Anterior cingulate cortex (tissue), 58 donors: Measurements from ENCODE around the gene SP100.
"Not testable (repeated sequence)": the region's sequence is repeated elsewhere in the genome, so short reads cannot be mapped to it uniquely, and the experiment has no call there.

Experiments used
- DNase-seq, 58 donors: peaks; one replicate each; lab custom pipeline; 2025; lab: John Stamatoyannopoulos, UW

Gene SP100

DNA sequence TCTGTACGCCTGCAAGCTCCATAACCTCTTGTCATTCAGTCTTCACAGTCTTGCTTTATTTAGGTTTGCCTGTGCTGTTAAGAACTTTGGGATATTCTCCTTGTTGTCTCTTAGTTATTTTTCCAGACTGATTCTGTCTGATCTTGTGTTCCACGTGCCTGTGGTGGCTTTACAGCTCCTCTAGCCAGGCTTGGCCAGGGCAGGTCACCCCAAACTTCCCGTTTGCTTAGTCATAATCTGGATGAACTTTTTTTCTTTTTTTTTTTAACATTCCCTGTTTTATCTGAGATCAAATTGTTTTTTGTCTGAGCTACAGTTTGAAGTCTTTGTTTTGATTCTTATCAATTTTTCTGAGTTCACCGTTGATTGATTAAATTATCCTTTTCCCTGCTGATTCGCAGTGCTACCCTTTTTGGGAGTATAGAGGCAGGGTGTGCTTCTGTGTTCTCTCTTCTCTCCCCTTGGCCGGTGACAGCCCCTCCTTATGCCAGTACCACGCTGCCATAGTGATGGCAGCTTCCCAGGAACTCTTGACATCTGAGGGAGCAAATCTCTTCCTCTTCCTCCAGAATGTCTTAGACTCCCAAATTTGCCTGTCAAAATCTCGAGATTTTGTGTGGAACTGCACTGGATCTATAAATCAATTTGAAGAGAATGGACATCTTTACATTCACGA is 2.5 kb downstream of the SP100 start:
- no peak for DNase-seq

DNA sequence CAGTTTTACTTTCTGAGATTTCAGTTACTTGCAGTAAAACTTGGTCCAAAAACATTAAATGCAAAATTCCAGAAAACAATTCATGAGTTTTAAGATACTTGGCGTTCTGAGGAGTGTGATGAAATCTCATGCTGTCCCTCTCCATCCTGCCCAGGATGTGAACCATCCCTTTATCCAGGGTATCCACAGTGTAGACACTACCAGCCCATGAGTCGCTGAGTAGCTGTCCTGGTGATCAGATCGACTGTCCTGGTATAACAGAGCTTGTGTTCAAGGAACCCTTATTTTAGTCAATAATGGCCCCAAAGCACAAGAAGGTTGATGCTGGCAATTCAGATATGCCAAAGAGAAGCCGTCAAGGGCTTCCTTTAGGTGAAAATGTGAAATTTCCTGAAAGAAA is 3.2 kb downstream of the SP100 start:
- no peak for DNase-seq

DNA sequence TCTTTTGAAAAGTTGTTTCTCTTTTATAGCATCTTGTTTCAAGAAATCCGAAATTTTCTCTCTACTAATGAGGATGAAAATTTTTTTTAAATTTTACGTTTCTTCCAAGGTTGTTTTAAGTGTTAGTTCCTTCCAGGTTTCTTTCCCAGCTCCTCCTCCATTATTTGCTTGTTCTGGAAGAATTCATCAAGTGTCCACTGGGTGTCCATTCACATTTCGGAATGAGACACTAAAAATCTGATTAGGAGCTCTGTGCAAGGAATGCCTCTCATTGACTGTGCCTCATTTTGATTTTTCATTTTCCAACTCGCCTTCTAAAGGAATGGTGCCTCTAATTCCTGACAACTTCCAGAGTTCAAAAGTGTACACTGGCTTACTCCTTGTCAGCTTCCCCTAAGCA is 6.1 kb downstream of the SP100 start:
- no peak for DNase-seq

DNA sequence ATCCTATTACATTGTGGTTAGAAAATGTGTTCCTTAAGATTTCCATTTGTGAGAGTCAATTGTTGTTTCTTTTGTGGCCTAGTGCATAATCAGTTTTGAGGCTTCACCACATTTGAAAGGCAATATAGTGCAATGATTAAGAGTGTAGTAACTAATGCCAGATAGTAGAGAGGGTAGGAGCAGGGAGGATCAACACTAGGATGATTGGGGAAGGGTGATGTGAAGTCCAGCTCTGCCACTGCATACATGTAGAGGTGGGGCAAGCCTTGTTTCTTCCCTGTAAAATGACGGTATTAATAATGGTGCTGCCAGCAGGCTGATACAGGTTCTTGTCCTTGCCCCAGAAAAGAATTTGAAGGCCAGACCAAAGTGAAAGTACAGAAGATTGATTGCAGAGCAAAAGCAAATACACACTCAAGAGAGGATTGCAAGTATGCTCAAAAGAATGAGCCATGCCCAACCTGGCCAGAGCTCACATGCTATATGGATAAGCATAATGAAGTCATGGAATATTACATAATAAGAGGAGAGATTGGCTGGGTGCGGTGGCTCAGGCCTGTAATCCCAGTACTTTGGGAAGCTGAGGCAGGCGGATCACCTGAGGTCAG is 8.0 kb downstream of the SP100 start:
- DNase-seq = no peak

DNA sequence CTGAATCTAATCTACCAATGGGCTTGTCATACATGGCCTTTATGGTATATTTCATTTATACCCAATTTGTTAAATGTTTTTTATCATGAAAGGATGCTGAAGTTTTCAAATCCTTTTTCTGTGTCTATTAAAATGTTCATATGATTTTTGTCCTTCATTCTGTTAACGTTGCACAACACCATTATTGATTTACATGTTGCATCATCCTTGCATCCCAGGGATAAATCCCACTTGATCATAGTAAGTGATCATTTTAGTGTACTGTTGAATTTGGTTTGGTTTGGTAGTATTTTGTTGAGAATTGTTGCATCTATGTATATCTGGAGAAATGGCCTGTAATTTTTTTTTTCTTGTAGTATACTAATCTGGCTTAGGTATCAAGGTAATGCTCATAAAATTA is 9.4 kb downstream of the SP100 start:
- DNase-seq = no peak

DNA sequence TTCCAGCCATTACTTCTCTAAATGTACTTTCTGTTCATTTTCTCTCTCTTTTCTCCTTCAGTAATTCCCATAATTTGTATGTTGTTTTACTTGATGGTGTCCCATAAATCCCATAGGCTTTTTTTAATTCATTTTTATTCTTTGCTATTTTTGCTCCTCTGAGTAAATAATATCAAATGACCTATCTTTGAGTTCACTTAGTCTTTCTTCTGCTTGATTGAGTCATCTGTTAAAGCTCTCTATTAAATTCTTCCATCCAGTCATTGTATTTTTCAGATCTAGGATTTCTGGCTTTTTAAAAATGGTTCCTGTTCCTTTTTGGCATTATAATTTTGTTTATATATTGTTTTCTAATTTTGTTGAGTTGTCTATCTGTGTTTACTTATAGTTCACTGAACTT is 13.5 kb downstream of the SP100 start:
- no peak for DNase-seq

DNA sequence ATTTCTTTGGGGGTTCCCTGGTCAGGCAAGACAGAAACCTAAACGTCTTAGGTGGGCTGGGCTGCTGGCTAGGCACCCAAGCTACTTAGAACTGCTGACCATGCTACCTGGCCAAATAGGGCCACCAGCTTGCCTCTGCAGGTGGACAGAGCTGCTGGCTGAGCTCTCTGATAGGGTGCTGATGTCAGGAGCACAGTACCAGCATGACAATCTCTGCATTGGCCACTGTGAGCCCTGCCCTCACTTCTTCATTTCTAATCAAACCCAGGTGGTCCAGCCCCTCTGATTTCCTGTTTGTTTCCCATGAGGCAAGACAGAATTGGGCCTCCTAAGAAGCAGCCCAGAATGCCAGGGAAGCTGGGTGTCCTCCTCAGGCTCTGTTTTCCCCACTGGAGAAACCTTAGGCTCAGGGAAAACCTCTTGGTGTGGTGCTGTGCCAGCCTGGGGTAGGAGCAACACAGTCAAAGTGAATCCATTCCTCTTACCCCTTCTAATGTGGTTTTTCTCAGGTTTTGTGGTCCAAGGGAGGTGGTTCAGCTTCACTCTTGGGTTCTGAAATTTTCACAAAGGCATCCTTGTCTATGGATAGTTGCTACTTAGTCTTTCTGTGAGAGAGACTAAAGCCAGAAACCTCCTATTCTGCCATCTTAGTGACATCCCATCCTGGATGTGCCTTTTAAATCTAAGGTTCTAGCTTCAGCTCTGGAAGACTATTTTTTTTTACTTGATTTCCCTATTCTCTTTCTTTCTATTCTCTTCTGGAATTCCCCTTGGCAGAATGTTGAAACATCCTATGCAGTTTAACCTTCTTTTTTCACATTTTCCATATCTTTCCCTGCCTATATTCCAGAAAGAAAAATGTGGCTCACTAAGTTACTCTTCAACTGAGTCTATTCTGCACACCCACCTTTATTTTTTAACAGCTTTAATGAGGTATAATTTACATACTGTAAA is 15.2 kb downstream of the SP100 start:
- DNase-seq = no peak

GRCh38 chr2:230434677-230435324 is 18.8 kb downstream of the SP100 start:
- no peak for DNase-seq

DNA sequence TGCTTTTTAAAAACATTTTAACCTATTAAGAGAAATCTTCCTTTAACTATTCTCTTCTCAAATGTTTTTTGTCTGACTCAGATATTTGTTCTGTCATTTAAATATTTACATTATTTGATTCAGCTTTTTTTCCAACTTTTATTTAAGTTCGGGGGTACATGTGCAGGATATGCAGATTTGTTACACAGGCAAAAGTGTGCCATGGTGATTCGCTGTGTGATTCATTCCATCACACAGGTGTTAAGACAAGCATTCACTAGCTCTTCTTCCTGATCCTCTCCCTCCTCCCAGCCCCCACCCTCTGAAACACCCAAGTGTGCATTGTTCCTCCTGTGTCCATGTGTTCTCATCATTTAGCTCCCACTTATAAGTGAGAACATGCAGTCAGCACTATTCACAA is 19.4 kb downstream of the SP100 start:
- DNase-seq = no peak

DNA sequence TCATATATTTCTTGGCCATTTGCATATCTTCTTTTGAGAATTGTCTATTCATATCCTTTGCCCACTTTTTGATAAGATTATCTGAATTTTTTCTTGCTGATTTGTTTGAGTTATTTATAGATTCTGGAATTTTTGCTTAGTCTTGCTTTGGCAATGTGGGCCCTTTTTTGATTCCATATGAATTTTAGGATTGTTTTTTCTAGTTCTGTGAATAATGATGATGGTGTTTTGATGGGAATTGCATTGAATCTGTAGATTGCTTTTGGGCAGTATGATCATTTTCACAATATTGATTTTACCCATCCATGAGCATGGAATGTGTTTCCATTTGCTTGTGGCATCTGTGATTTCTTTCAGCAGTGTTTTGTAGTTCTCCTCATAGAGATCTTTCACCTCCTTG is 23.1 kb downstream of the SP100 start:
- DNase-seq = not testable (repeated sequence)

GRCh38 chr2:230439590-230439989 is 23.6 kb downstream of the SP100 start:
- DNase-seq = no peak

DNA sequence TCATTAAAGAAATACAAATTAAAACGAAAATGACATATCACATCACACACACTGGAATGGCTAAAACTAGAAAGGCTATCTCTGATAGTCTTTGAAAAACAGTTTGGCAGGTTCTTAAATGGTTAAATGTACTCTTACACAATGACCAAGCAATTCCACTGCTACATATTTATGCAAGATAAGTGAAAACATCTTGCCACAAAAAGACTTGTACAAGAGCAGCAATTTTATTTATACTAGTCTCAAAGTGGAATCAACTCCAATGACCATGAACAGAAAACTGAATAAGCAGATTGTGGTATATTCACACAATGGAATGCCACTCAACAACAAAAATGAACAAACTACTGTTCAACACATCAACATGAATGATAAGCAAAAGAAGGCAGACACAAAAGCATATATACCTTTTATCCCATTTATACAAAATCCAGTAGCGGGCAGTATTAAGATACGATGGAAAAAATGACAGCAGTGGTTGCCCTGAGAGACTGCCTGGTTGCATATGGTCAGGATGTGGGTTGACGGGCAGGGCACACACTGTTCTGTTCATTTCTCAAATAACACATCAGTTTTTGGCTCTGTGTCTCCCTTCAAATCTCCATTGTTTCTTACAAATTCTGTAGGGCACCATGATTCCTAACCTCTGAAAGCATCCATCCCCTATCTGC is 25.4 kb downstream of the SP100 start:
- DNase-seq = no peak

- DNase-seq = no peak
These were observed 27.5 kb downstream of the SP100 start for GRCh38 chr2:230443541-230443940.

- no peak for DNase-seq
These were observed 28.8 kb downstream of the SP100 start for GRCh38 chr2:230444832-230445231.

- no peak for DNase-seq
These were observed 31.0 kb downstream of the SP100 start for GRCh38 chr2:230447036-230447435.

GRCh38 chr2:230447455-230448451 is 31.8 kb downstream of the SP100 start:
- no peak for DNase-seq

DNA sequence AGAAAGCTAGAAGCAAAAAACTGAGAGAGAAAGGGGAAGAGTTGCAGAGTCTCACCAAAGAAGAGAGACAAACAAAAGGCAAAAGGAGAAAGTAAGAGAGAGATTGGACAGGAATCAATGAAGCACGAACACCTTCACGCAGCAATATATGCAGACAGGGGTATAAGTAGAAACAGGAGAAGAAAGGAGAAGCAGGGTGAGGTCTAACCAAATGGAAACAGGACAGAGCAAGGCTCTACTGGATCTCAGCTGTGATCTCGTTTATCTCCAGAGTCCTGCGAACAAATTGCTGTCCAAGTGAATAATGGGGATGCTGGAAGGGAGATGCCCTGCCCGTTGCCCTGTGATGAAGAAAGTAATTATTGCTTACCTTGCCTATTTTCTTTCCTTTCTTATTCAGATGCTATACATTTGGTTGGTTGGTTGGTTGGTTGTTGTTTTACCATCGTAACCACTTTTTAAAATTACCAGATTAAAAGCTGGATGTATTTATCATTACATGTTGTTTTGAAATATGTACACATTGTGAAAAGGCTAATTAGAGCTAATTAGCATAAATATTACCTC is 34.0 kb downstream of the SP100 start:
- DNase-seq = no peak

DNA sequence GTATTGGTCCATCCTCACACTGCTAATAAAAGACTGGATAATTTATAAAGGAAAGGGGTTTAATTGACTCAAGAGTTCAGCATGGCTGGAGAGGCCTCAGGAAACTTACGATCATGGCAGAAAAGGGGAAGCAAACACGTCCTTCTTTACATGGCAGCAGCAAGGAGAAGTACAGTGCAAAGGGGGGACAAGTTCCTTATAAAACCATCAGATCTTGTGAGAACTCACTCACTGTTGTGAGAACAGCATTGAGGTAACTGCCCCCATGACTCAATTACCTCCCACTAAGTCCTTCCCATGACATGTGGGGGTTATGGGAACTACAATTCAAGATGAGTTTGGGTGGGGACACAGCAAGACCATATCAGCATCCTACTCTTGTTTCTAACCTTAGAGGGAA is 37.0 kb downstream of the SP100 start:
- no peak for DNase-seq
